Sciatic nerve (tissue), 2 donors: Measurements from ENCODE around the gene DECR2. TPM values are rescaled to one million over a fixed set of nuclear protein-coding genes. Genes with fewer than 3 reads are reported as not detected.
"Not testable (repeated sequence)": the region's sequence is repeated elsewhere in the genome, so short reads cannot be mapped to it uniquely, and the experiment has no call there.

Source experiments
- ATAC-seq: fragments of 200-7000 bp; cut with Tn5 transposase; one replicate; pipeline ENCODE4 v1.9.1; 2020; ENCODE audit warnings: mild to moderate bottlenecking, moderate library complexity
- DNase-seq: peaks from one replicate; pipeline ENCODE4 v3.0.0-alpha.2; 2020; ENCODE audit warnings: low spot score
- intact Hi-C: fragments of 100-400 bp; cut with DNase I; formaldehyde crosslinking; loops from one replicate; pipeline ENCODE4 v1.14.2; 2022
- total RNA-seq: library from RNA; stranded (reverse); fragmentation: NEBNext Ultra II Directional; extraction: Animal tissue kit (Norgen Biotek cat#: 25700); gene quantifications from one replicate; pipeline ENCODE4 v1.2.1, GENCODE V29; 2021
- donor health status: DM: no; HTN: no; CAD: no.
- donor health status: DM: no; HTN: no; CAD: no.

DECR2 gene
- total RNA-seq, 1 donor from 2014 or later, result 10.4 TPM

- DNase-seq (no peak), ATAC-seq (no peak)
- intact Hi-C loops, result no loop called here
These were observed 5.5 kb upstream of the DECR2 start for GRCh38 chr16:396199-396598.

- intact Hi-C loops, result no loop called here
- DNase-seq (no peak), ATAC-seq (peak; percentile 20)
These were observed 5.1 kb upstream of the DECR2 start for GRCh38 chr16:396605-397004.

DNA sequence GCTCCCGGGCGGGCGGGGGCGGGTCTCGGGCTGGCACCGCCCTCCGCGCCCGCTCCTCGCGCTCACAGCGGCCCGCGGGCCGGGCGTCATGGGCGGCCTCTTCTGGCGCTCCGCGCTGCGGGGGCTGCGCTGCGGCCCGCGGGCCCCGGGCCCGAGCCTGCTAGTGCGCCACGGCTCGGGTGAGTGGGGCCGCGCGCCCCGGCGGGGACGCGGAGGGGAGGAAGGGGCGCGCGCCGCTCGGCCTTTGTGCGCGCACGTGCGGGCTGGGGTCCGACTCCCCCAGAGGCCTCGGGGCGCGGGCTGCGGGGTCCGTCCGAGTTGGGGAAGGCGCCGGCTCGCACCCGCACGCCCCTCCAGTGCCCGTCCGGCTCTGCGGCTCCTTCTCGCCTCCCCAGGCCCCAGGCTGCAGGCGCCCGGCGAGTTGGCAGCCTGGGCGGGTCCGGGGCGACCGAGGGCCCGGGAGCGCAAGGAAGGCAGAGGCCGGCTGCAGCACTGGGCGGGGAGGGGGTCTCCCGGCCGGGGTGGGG, 4.5 kb upstream of the DECR2 start, which contains the start of gene NME4:
Gene NME4 (plus strand): TSS at position 65 of the 527 bp plus-strand sequence. CDS start 24 bp downstream, at position 89.
- ATAC-seq (no peak), DNase-seq (no peak)
- intact Hi-C loops, result no loop called here

- DNase-seq (peak; percentile 87), ATAC-seq (peak; percentile 56)
- intact Hi-C loops, result no loop called here
These were observed 3.9 kb upstream of the DECR2 start for GRCh38 chr16:397736-398332.

- intact Hi-C loops, result no loop called here
- DNase-seq (no peak), ATAC-seq (no peak)
These were observed 2.9 kb upstream of the DECR2 start for GRCh38 chr16:398561-399339.

GRCh38 chr16:399340-400019, 2.2 kb upstream of the DECR2 start:
- intact Hi-C loops, result no loop called here
- DNase-seq, result no peak

DNA sequence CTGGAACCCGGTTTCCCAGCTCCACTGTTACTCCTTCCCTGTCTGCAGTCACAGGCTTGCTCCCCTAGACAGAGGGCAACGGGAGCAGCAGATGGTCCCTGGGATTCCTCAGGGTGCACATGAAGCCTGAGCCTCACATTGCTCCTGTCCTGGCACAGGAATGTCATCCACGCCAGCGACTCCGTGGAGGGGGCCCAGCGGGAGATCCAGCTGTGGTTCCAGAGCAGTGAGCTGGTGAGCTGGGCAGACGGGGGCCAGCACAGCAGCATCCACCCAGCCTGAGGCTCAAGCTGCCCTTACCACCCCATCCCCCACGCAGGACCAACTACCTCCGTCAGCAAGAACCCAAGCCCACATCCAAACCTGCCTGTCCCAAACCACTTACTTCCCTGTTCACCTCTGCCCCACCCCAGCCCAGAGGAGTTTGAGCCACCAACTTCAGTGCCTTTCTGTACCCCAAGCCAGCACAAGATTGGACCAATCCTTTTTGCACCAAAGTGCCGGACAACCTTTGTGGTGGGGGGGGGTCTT, 1.6 kb upstream of the DECR2 start:
- ATAC-seq (no peak), DNase-seq (no peak)

More at GRCh38 chr16:399340-400019, 2.2 kb upstream of the DECR2 start:
- no peak for ATAC-seq

GRCh38 chr16:404971-405486, 3.3 kb downstream of the DECR2 start:
- intact Hi-C loops, result no loop called here
- no peak for ATAC-seq
- no peak for DNase-seq

More for the DNA sequence above, 1.6 kb upstream of the DECR2 start:
- intact Hi-C loops, result no loop called here

- intact Hi-C loops, result no loop called here
- DNase-seq (no peak), ATAC-seq (no peak)
These were observed 4.1 kb downstream of the DECR2 start for GRCh38 chr16:405548-406506.

GRCh38 chr16:407253-407652, 5.6 kb downstream of the DECR2 start:
- ATAC-seq (no peak), DNase-seq (no peak)
- intact Hi-C loops, result no loop called here

GRCh38 chr16:410516-411178, 9.0 kb downstream of the DECR2 start:
- ATAC-seq (no peak), DNase-seq (no peak)
- intact Hi-C loops, result no loop called here

DNA sequence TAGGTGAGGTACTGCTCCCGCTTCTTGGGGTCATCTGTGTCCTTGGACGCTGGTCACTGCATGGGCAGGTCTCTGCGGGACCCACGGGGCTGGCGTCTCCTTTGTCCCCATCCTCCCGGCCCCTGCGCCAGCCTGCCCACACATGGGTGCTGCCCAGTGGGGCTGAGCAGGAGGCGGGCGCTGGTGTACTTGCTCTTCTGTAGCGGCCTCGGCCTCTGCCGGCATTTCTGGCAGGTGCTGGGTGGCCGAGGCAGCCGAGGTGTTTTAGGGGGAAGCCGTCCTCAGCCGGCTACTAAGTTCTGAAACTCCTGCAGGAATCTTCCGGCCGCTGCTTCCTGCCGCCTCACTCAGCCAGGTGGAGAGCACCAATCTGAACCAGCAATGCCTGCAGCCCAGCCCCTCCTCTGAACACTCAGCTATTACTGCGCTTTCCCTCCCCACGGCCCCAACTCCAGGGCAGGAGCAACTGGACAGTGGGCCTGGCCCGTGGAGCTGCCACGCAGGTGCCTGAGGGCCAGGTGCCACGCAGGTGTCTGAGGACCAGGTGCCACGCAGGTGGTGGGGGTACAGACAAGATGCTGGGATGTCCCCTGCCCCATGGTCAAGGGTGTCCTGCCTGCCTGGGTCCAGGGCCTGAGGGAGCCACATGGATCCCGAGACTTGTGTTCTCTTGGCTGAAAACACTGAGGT, 10.0 kb downstream of the DECR2 start:
- DNase-seq (no peak), ATAC-seq (no peak)
- intact Hi-C loops, result no loop called here

DNA sequence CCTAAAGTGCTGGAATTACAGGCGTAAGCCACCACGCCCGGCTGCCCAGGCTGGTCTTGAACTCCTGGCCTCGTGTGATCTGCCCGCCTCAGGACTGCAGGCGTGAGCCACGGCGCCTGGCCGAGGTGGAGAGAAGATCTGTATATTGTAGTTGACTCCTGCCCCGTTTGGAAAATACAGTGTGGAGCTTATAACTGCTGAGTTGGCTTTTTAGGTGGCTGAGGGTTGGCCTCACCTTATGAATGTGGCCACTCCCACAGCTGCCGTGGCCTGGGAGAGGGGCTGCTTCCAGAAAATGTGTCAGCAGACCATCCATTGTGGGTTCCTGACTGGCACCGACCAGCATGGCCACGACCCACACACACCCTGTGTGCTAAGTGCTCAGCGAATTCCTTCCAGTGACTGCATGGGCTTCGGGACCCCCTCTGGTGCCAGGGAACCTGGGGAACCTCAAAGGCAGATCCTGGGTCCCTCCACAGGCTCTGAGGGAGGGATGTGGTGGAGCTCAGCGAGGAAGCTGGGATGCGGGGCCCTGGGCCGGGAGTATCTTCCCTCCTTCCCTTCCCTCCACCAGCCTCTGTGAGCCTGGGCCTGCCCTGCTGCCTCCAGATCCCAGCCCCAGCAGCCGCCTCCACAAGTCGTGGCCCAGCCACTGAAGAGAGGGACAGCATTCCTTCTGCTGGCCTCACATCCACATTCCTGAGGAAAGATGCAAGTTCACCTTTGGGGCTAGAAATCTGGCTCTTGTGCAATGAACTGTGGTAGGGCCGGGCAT, 12.9 kb downstream of the DECR2 start:
- intact Hi-C loops, result no loop called here
- DNase-seq (no peak), ATAC-seq (no peak)

- DNase-seq, intact Hi-C loops, ATAC-seq: not testable (repeated sequence)
These were observed 13.4 kb downstream of the DECR2 start for GRCh38 chr16:415170-415498.

DNA sequence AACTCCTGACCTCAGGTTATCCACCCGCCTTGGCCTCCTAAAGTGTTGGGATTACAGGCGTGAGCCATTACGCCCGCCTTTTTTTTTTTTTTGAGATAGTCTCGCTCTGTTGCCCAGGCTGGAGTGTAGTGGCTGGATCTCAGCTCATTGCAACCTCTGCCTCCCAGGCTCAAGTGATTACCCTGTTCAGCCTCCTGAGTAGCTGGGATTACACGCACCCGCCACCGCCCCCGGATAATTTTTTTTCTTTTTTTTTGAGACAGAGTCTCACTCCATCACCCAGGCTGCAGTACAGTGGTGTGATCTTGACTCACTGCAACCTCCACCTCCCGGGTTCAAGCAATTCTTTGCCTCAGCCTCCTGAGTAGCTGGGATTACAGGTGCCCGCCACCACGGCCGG, 20.5 kb downstream of the DECR2 start:
- intact Hi-C loops, DNase-seq, ATAC-seq: not testable (repeated sequence)

GRCh38 chr16:424033-424622, 22.4 kb downstream of the DECR2 start:
- intact Hi-C loops, result no loop called here
- ATAC-seq, result peak; percentile 85
- no peak for DNase-seq
